GM21447 (cell line): ENCODE results near the gene BRD3OS.

Experiments used
- ATAC-seq: cut with Tn5 transposase; IDR thresholded peaks from one replicate; pipeline ENCODE4 v1.9.1; 2021; ENCODE audit not compliant: unreplicated experiment

BRD3OS gene

DNA sequence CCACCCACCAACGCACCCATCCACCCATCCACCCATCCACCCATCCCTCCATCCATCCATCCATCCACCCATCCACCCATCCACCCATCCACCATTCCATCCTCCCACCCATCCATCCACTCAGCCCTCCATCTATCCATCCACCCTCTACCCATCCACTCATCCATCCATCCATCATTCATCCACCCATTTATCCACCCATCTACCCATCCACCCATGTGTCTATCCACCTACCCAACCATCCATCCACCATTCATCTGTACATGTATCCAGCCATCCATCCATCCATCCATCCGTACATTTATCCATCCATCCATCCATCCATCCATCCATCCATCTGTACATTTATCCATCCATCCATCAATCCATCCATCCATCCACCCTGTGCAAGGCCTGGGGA lies 22.0 kb upstream of the BRD3OS start:
- ATAC-seq: no peak

DNA sequence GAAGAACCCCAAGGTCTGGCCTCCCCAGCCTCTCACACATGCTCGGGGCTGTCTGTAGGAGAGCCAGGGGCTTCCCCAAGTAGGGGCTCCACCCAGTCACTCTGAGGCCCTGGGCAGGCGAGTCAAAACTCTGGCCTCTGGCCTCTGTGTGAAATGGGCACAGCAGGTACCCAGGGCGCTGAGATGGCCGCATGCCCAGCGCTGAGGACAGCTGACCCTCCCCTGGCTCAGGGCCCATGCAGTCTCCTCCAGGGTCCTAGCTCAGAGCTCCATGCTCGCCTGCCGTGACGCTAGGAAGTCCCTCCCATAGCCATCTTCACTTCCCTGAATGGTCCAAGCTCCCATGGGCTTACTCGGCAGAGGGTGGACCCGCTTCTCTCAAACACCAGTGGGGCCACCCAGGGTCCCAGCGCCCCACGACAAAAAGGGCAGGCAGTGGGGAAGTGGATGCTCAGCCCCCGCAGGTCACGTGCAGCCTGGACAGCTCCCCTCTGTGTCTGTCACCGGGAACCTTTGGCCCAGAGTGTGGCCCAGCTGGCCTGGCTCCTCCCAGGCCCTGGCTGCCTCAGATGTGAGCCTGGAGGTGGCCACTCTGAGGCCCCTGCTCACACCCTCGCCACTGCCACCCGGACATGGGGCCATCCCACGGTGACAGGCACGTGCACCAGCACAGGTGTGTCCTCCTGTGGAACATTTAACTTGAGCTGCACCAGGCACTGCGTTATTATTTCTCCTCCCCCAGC lies 21.0 kb upstream of the BRD3OS start:
- no peak for ATAC-seq

GRCh38 chr9:134004881-134005280 lies 20.4 kb upstream of the BRD3OS start:
- ATAC-seq: no peak

DNA sequence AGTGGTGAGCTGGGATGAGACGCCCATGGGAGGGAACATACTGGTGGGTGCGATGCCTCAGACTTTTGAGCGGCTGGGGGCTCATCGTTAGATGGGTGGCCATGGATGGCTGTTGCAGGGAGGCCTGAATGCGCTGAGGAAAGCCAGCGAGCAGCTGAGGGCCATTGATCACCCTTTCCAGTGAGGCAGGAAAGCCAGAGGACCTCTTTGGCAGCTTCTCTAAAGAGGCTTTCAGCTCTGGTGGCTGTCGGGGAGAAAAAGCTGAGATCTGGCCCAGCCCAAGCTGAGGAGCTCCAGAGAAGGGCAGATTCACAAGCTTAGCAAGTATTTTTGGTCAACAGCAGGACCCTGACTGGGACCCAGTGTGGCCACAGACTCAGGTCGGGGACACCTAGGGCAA lies 19.9 kb upstream of the BRD3OS start:
- ATAC-seq: no peak

DNA sequence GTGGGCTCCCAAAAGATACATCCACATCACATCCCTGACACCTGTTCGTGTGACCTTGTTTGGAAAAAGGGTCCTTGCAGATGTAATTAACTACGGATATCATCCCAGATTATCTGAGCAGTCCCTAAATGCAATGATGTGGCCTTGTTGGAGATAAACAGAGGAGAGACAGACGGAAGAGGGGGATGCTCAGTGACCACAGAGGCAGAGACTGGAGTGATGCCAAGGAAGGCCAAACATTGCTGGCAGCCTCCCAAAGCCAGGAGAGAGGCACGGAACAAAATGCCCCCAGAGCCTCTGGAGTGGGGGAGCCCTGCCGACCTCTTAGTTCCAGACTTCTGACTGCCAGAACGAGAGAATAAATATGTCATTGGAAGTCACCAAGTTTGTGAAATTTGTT lies 18.1 kb upstream of the BRD3OS start:
- ATAC-seq: no peak

GRCh38 chr9:134007571-134007970 lies 17.7 kb upstream of the BRD3OS start:
- ATAC-seq: no peak

GRCh38 chr9:134010310-134011173 lies 14.7 kb upstream of the BRD3OS start:
- no peak for ATAC-seq

GRCh38 chr9:134011401-134011800 lies 13.9 kb upstream of the BRD3OS start:
- ATAC-seq: no peak

DNA sequence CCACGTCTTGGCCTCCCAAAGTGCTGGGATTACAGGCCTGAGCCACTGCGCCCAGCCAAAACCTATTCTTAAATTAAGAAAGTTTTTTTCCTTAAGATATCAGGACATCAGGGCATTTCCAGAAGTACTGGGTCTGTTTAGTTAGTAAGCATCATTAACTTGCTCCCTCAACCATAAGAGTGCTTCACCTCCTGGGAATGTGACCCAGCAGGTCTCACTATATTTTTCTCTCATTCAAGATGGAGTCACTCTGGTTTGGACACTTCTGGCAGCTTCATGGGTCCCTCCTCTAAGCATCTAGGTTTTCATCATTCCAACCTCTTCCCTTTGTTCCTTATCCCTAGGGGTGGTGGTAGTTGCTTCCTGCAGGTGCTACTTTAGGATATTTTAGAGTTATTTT lies 10.3 kb upstream of the BRD3OS start:
- no peak for ATAC-seq

- ATAC-seq: no peak
Observed at GRCh38 chr9:134024214-134024792, 978 bp upstream of the BRD3OS start.

DNA sequence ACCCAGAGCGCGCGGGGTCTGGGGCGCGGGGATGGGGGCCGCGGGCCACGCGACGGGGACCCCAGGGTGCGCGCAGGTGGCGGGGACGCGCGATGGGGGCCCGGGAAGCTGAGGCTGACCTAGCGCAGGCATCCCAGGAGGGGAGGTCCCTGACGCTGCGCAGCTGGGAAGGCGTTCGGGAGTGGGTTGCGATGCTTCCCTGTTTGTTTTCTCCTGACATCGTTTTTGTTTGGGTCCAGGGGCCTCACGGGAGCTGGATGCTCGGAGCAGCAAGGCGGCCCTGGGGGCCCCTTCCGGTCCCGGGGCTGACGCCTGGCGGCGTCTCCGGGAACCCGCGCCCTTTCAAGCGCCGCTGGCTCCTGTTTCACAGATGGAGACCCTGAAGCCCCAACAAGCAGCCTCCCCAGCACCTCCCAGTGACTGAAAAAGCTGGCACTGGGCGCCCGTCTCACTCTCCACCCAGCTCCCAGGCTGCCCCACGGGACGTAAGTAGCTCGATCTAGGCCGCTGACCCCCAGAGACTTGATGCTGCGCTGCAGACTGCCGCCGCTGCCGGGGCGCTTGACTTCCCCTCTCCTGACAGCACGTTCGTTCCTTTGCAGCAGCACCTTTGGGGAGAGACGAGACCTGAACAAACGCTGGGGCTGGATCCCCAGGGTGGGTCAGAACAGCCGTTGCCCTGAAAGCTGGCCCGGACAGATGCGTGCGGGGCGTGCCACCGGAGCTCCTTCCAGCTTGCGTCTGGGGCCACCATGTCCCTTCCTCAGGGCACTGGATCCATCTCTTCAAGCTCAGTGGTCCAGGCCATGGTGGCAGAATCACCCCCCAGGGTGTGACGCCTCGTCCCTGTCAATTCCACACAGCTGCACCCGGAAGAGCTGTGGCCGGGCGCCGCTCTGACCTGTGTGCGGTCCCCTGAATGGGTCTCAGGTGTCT lies 593 bp downstream of the BRD3OS start:
- peak; percentile 33 for ATAC-seq

DNA sequence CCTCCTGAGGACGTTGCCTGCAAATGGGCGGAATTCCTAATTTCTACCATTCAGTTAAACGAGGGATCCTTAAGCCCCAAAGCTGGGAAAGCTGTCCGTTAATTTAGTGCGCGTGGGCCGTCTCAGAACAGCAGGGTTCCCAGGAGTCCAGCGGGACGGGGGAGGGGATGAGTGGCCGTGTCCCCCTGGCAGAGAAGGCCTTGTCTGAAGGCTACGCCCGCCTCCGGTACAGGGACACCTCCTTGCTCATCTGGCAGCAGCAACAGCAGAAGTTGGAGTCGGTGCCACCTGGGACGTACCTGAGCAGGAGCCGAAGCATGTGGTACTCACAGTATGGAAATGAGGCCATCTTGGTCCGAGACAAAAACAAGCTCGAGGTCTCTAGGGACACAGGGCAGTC lies 1.3 kb downstream of the BRD3OS start:
- no peak for ATAC-seq

DNA sequence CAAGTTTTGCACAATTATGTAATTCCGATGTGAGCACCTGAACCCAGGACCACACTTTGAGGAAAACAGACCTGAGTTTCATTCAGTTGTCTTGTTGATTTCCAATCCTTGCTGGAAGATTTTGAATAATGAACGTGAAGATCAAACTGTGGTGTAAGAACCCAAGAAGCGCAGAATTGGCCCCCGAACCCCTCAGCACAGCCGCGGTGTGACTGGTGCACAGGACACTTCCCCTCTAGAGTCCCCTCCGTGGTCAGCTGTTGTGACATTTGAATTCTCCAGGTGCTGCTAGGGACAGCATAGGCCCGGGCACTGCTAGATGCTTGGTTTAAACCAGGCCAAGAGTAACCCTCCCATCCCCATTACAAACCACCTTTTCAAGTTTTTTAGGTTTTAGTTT lies 1.7 kb downstream of the BRD3OS start:
- no peak for ATAC-seq

DNA sequence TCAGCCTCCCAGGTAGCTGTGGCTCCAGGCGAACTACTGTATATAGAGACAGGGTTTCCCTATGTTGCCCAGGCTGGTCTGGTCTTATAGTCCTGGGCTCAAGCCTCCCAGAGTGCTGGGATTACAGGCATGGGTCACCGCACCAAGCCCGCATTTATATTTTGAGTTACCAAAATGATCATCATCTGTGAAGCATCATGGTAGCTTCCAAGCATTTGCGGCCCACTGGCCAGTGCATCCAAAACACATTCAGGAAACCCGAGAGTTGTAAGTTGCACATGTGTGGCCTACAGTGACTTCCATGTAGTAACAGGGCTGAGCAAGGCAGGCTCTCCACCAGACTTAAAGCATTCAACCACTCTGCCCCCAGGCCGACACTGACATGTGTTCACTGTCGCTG lies 2.3 kb downstream of the BRD3OS start:
- no peak for ATAC-seq

DNA sequence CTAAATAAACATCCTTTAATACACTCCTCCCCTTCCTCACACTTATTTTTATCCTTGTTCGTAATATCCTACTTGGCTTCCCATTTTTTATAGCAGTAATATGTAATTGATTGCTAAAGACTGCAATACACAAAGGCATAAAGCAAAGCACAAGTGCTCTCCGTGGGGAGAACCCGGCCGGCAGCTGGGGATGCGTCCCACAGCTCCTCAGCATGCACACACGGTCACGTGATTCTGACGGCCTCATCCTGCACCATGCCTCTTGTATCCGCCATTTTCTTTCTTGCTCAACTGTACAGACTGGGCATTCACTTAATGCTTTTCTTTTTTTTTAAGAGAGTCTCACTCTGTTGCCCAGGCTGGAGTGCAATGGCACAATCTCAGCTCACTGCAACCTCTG lies 2.8 kb downstream of the BRD3OS start:
- no peak for ATAC-seq

- ATAC-seq: no peak
Observed at GRCh38 chr9:134028575-134029247, 3.4 kb downstream of the BRD3OS start.

GRCh38 chr9:134029248-134030226 lies 4.3 kb downstream of the BRD3OS start:
- ATAC-seq: no peak

DNA sequence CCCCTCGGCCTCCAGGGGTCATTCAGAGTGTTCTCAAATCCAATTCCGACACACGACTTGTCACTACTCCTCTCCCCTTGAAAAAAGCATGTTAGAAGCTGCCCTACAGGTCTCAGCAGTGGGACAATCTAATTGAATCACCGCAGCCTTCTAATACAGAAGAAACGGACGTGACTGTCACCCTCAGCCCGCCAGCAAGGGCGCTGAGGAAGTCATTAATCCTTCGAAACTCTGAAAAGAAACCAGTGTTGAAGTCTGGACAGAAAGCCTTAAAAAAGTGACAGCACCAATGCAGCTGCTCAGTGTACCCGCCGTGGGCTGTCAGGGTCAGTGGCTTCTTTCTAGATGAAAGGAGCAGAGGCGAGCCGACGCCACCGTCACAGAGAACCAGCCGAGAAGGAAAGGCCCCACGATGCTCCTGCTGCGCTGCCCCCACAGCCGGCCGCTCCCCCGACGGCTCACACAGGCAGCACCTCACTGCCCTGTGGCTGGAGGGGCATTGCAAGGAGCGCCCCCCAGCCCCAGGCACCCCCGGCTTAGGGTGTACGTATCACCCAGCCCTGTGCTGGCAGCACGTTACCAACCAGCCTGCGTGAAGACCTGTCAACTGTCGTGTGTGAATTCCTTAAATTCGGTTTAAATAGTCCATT lies 5.7 kb downstream of the BRD3OS start:
- ATAC-seq: no peak

GRCh38 chr9:134031783-134032182 lies 6.5 kb downstream of the BRD3OS start:
- no peak for ATAC-seq
